Mesodermal cell (in vitro differentiated cells): ENCODE data around the gene EPHB1.

ENCODE experiments used
- H3K27ac ChIP-seq: 2 replicates; pipeline ENCODE4 v1.7.0; 2013; ENCODE audit warnings: mild to moderate bottlenecking, low read depth, low read length, moderate library complexity; ENCODE audit not compliant: severe bottlenecking
- H3K36me3 ChIP-seq: 2 replicates; pipeline ENCODE4 v1.7.1; 2013; ENCODE audit warnings: mild to moderate bottlenecking, low read length, moderate library complexity; ENCODE audit not compliant: control insufficient read depth, insufficient read depth
- H3K4me1 ChIP-seq: one replicate; pipeline ENCODE4 v1.7.1; 2013; ENCODE audit warnings: mild to moderate bottlenecking, low read length; ENCODE audit not compliant: insufficient read depth, control insufficient read depth, poor library complexity, severe bottlenecking
- H3K4me3 ChIP-seq: 2 replicates; pipeline ENCODE4 v1.7.0; 2013; ENCODE audit warnings: low read length, control low read depth, mild to moderate bottlenecking; ENCODE audit not compliant: insufficient read depth, poor library complexity, severe bottlenecking; ENCODE audit errors: extremely low read depth
- H3K9me3 ChIP-seq: 2 replicates; pipeline ENCODE4 v1.7.1; 2013; ENCODE audit warnings: mild to moderate bottlenecking, low read length, moderate library complexity; ENCODE audit not compliant: control insufficient read depth
- WGBS, 2 experiments: methylation state at CpG; one replicate each; pipeline ENCODE4 v1.1.5; 2013; ENCODE audit warnings: missing lambda C conversion rate in 2 of 2; ENCODE audit not compliant: insufficient coverage in 2 of 2; 5-methylcytosine and 5-hydroxymethylcytosine counted together

The EPHB1 gene

DNA sequence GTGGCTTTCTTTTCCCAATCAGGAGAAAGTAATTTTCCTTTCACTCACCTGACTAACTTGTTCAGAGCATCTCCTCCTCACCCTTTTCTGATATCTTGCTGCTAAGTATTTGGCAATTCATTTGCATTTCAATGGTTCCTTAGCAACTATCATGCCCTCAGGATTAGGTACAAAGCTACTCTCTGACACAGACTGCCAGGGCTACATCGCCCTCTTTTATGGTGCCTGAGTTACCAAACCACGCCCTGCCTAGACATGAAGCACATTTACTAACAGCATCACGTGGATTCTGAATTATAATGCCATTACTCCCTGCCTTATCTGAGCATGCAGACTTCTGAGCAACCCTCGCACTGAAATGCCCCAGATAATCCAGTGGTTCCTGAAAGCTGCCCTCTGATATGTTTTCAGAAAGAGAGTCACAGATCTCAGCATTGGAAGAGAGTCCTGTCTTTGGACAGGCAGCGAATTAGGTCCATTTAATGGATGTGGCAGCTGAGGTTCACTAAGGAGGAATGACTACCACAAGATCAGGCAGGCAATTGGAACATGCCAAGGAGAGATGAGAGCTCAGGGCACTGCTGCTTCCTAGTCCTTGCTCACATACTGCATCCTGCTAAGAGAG is 14.5 kb downstream of the EPHB1 start:
- 70 to 72% methylated on average over 5 of the region's 5 CpGs for WGBS, 2 experiments
- H3K4me1 ChIP-seq: no peaks in the 10 kb centered on the region
- no peaks in the 10 kb centered on the region for H3K36me3 ChIP-seq
- no peak overlapping the region for H3K27ac ChIP-seq
- no peak overlapping the region for H3K4me3 ChIP-seq
- no peaks in the 10 kb centered on the region for H3K9me3 ChIP-seq

DNA sequence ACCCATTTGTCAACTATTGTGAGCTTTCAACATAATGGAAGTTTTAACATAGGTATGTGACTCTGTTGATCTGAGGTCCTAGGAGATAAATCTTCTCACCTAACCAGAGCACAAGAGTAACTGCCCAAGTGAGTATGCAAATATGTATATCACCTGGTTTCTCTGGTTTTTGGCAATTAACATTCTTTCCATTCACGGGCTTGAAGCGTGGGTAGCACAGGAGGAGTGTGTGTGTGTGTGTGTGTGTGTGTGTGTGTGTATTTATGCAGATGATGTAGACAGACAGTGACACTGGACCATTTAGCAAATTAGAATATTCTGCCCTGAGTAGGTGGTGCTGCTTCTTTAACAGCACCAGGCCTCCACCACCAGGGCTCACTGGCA is 15.0 kb downstream of the EPHB1 start:
- no peak overlapping the region for H3K27ac ChIP-seq
- H3K36me3 ChIP-seq: no peaks in the 10 kb centered on the region
- 65 to 80% methylated on average over 2 of the region's 2 CpGs for WGBS, 2 experiments
- no peak overlapping the region for H3K4me3 ChIP-seq
- no peaks in the 10 kb centered on the region for H3K9me3 ChIP-seq
- no peaks in the 10 kb centered on the region for H3K4me1 ChIP-seq

DNA sequence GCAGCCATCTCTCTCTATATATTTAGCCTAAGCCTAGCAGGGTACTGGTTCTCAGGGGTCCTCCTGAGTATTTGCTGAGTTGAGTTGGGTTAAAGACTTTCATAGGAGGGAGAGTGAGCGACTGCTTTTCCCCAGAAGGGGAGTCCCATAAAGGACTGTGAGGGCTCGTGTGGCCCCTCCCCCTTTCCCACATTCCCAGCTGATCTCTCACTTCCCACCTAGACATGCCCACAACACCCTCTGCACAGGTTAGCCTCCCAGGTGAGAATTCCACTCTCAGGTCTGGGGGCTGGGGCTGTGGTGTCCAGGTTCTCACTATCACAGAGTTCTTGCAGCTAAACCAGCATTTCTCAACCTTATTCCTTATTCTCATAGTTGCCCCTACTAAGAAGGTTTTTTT is 15.8 kb downstream of the EPHB1 start:
- H3K9me3 ChIP-seq: no peaks in the 10 kb centered on the region
- 86% methylated on average over 1 of the region's 2 CpGs; no CpG with 5 or more reads in 1 of the 2 experiments for WGBS, 2 experiments

DNA sequence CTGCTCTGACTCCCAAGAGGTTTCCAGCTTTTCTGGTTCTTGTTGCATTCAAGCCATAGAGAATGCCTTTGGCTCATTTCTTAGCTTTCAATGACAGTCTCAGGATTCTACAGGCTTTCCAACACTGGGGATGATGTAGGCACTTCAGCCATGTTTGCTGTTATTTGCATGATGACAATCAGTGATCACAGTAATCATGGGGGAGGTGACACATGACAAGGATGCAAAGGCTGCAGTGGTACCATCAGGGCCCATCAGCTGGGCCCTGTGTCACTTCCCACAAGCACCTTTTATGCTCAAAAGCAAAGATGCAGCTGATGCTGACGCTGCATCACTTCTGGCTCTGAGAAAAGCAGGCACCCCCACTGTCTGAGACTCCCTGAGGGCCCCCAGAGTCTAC is 18.6 kb downstream of the EPHB1 start:
- no peak overlapping the region for H3K4me3 ChIP-seq
- no peaks in the 10 kb centered on the region for H3K4me1 ChIP-seq
- no peaks in the 10 kb centered on the region for H3K9me3 ChIP-seq
- no peak overlapping the region for H3K27ac ChIP-seq
- H3K36me3 ChIP-seq: no peaks in the 10 kb centered on the region
- WGBS, 2 experiments: 0% methylated on average over 1 of the region's 1 CpG

More for the DNA sequence above, 15.8 kb downstream of the EPHB1 start:
- Histone ChIP-seq H3K36me3 (no peaks in the 10 kb centered on the region), H3K4me1 (no peaks in the 10 kb centered on the region), H3K4me3 (no peak overlapping the region), H3K27ac (no peak overlapping the region)

DNA sequence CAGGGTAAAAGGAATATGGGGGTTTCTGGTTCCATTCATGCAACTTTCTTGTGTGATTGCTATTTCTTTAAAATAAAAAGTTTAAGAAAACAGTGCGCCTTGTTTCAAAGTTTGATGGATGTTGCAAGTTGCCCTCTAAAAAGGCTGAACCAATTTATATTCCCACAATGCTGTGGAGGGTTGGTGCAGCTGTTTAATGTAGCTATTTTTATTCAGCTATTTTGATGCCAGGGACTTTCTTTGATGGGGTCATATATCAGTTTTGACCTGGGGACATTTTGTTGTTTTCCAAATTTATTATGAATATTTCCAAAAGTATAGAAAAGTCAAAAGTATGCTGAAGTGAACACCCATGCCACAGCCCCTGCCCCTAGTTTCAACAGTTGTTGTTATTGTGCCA is 20.5 kb downstream of the EPHB1 start:
- no CpG with 5 or more reads among the region's 1 CpG for WGBS, 2 experiments
- no peaks in the 10 kb centered on the region for H3K36me3 ChIP-seq
- H3K4me1 ChIP-seq: no peaks in the 10 kb centered on the region
- no peaks in the 10 kb centered on the region for H3K9me3 ChIP-seq
- no peak overlapping the region for H3K27ac ChIP-seq
- no peak overlapping the region for H3K4me3 ChIP-seq

DNA sequence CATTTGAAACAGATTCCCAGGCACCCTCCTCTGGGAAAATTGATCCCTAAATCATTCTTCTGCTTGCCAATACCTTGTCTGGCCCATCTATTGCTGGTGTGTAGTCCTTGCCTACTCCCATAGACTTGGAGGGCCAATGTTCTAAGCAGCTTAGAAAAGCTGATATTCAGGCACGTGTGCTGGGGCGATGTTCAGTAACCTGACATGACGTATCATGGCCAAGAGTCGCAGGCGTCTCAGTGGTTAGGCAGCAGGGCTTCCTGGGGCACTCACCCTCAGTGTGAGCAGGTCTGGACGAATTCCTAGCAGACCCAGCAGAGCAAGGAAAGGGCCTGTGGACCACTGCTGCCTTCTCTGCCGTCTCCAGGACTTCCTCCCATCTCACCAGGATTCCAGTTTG is 21.6 kb downstream of the EPHB1 start:
- WGBS, 2 experiments: 96 to 97% methylated on average over 6 of the region's 7 CpGs
- H3K4me1 ChIP-seq: no peaks in the 10 kb centered on the region
- H3K4me3 ChIP-seq: no peak overlapping the region
- H3K36me3 ChIP-seq: no peaks in the 10 kb centered on the region
- no peaks in the 10 kb centered on the region for H3K9me3 ChIP-seq
- no peak overlapping the region for H3K27ac ChIP-seq

DNA sequence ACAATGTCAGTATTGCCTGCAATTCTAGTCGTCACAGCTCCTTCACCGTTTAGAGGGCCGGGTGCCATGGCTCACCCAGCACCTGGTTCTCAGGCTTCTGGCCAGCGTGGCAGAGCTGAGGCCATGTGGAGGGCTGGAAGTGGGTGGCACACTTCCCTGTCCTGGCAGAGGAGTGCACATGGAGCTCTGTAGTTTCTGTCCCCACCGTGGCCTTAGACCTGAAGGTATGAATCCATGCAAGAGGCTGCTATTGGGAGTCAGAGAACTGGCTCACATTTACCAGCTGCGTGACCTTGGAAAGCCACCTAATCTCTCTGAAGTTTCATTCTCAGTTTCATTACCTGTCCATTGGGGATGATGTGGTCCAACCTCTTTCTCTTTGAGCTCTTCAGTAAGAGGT is 22.2 kb downstream of the EPHB1 start:
- Histone ChIP-seq H3K4me1 (peaks cover 6% of the 10 kb centered on the region), H3K27ac (no peak overlapping the region), H3K9me3 (no peaks in the 10 kb centered on the region), H3K4me3 (no peak overlapping the region), H3K36me3 (no peaks in the 10 kb centered on the region)
- 86 to 96% methylated on average over 6 of the region's 6 CpGs for WGBS, 2 experiments

DNA sequence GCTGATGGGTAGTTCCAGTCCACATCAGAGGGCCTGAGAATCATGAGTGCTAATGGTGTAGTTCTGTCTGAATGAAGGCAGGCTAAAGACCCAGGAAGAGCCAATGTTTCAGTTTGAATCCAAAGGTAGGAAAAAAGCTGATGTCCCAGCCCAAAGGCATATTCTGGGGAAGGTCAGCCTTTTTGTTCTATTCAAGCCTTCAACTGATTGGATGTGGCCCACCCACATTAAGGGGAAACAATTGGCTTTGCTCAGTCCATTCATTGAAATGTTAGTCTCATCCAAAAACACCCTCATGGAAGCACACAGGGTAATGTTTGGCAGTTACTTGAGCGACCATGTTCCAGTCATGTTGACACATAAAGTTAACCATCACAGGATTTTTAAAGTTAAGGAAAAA is 25.9 kb downstream of the EPHB1 start:
- no peaks in the 10 kb centered on the region for H3K9me3 ChIP-seq
- H3K4me3 ChIP-seq: no peak overlapping the region
- no peak overlapping the region for H3K27ac ChIP-seq
- peaks cover 6% of the 10 kb centered on the region for H3K4me1 ChIP-seq
- WGBS, 2 experiments: no CpG with 5 or more reads among the region's 1 CpG
- H3K36me3 ChIP-seq: no peaks in the 10 kb centered on the region

DNA sequence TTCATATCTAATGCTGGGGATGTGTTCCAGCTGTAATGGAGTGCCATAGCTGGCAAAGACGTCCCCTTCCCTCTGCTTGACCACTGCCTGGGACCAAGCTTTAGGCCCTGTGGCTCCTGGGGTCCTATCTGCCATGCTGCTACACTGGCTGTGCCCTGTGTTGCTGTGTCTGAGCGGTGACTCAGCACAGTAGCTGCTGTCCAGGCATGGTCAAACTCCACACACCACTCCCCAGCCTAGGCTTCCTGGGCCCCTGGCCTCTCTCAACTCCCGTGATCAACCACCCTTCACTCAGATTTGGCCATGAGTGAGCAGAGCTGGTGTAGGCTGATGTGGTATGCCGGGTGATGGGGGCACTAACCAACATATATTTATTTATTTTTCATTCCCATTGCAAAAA is 27.0 kb downstream of the EPHB1 start:
- Histone ChIP-seq H3K9me3 (no peaks in the 10 kb centered on the region), H3K36me3 (no peaks in the 10 kb centered on the region), H3K4me3 (no peak overlapping the region), H3K4me1 (peaks cover 6% of the 10 kb centered on the region), H3K27ac (no peak overlapping the region)
- WGBS, 2 experiments: 75 to 95% methylated on average over 1 to 2 of the region's 4 CpGs

DNA sequence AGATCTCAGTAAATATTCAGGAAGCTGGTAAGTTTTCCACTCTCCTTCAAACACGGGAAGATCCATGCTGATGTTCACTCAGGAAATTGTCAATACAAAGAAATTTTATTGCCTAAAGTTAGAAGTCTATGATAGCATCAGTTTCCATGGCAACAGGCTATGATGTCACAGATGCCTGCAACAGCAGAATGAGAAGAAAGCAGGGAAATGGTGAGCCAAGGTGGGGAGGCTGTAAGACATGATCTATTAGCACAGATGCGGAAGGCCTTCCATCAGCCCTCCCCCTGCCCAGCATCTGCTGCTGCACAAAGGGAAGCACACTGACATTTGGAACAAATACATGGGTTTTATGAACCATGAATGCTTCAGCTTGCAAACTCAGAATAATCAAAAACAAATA is 28.6 kb downstream of the EPHB1 start:
- Histone ChIP-seq H3K9me3 (no peaks in the 10 kb centered on the region), H3K36me3 (no peaks in the 10 kb centered on the region), H3K4me1 (peaks cover 6% of the 10 kb centered on the region), H3K4me3 (no peak overlapping the region), H3K27ac (no peak overlapping the region)
- 75% methylated on average over 2 of the region's 2 CpGs; no CpG with 5 or more reads in 1 of the 2 experiments for WGBS, 2 experiments

DNA sequence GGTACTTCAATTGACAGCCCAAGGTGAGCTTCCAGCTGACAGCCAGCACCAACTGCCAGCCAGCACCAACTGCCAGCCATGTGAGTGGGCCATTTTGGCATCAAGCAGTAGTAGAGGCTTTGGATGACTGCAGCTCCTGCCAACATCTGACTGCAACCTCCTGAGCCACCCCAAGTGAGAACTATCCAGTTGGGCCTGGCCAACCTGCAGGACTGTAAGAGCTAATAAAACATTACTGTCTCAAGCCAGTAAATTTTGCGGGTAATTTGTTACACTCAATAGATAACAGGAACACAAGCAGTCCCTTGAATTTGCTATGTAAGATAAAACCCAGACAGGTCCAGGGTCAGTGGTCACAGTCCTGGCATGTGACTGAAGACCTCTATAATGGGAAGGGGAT is 29.7 kb downstream of the EPHB1 start:
- H3K4me3 ChIP-seq: no peak overlapping the region
- no CpG with 5 or more reads among the region's 1 CpG for WGBS, 2 experiments
- H3K27ac ChIP-seq: no peak overlapping the region
- no peaks in the 10 kb centered on the region for H3K9me3 ChIP-seq
- peaks cover 6% of the 10 kb centered on the region for H3K4me1 ChIP-seq
- no peaks in the 10 kb centered on the region for H3K36me3 ChIP-seq
